GM19035 (cell line): ENCODE data around the gene PTPRG.

Source experiments
- ATAC-seq: cut with Tn5 transposase; IDR thresholded peaks from one replicate; pipeline ENCODE4 v1.9.1; 2021; ENCODE audit not compliant: unreplicated experiment

The PTPRG gene

DNA sequence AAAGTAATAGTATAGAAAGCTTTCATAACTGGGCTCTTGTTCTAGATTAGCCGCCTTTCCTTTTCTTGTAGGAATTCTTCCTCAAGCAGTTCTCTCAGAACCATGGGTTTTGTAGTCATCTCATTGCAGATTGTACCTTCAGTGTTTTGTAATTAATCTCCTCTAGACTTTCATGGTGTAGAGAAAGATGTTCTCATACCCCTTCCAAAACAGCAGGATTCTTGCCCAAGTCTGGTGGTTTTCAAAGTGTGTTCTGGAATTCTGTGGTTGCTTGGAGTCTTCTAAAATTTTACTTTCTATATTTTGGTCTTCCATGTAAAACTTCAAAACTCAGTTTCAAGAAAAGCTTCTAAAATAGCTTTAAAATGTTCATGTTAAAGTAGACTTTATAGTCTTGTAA lies 293.8 kb downstream of the PTPRG start:
- no peak for ATAC-seq

DNA sequence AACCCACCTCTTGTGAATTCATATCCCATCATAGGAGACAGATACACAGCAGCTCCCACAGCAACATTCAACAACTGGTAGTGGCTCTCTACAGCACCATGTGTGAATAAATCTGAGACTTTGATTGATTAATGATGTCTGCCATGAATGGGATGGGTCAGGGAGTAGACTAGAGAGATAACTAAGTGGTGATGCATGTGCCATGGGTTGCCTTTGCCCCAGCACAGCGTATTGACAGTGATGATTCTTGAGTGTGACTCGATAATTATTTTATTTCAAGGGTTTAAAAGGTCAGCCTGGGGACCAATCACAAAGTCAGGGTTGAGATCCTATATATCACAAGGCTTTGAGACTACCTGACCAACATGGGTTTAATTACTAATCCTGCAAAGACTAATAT lies 295.9 kb downstream of the PTPRG start:
- no peak for ATAC-seq

DNA sequence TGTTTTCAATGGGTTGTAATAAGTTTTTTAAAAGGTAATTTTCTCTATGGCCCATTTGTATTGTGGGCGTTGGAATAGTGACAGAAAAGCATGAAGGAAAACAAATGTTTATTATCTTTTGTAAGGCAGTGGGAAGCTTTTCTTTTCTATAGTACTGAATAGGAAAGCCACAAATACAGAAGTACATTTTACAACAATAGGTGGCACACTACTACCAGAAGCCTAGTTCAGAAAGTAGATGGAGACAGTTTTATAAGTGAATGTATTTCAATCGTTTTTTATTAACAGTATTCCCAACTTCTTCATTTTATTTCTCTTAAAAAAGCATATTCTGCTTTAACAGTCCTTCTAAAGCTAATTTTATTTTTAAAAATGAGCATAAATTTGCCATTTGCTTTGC lies 296.7 kb downstream of the PTPRG start:
- no peak for ATAC-seq

DNA sequence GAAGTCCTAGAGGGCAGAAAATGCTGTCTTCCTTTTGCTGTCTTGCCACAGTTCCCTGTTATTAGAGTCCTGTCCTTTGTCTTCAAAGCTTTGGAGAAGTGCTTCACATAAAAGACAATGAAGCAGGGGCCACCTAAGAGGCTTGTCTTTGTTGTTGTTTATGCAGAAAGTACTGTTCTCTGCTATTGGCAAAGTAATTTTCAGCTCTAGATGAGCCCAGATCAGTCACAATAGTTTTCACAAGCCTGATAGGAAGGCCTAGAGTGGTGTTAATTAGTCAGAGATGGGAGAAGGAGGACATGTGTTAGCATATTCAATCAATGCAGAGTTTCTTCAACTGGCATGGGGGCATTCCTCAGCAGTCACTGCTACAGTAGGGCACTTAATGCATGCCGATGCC lies 300.0 kb downstream of the PTPRG start:
- no peak for ATAC-seq

DNA sequence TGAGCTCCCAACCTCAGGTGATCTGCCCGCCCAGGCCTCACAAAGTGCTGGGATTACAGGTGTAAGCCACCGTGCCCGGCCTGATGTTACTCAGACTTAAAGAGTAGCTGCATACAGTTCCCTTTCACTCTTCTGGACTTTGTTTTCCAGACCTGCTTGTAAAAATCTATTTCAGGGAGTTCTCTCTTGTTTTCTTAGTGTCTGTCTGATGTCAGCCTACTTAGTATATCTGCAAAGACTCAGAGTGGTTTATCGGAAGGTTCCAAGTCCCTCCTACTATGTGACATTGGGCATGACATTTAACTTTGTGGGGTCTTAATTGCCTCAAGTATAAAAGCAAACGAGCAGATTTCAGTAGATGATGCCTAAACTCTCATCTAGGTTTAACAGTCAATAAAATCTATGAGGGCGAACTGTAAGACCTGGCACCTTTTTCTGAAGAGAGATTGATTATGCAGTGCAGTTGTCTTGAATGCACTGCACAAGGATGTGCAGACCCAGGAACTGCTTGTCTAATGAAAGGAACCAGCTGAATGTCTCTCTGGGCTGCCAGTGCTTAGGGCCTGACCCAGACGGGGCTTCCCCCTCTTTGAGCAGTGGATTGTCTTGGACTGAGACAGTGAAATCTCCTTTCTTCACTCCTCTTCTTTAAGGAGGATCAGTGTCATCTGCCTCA lies 301.4 kb downstream of the PTPRG start:
- ATAC-seq, result no peak

DNA sequence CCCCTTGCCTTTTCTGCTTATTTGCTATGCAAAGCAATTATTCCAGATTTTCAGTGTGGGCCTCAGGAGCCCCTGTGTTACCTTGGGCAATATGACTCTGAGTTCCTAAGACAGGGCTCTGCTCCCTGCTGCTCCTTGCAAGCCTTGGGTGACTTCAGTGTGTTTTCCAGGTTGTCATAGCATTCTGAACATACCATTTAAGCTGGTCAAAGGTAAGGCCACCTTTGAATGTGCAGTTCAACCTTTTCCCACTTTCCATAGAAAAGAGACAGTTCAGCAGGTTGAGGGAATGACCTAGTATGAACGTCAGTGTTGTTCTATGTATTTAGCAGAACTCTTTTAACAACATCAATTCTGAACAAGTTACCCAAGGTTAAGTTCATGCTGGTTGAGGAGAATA lies 302.2 kb downstream of the PTPRG start:
- ATAC-seq, result no peak

DNA sequence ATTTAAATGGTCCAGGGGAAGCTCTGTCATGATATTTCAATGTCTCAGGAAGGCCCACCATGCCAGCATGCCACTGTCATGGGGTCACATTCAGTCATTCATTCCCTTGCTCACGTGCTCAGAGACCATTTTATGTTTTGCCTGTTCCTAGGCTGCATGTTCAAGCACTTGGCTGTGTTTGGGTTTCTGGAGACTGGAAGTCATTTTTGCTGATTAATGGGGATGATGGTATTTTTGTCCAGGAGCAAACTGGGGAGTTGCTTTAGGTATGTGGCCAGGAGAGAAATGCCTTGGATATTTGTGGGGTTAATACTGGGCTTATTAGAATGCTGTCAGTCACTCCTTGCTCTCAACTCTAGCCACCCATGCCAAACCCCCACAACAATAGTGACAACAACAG lies 303.5 kb downstream of the PTPRG start:
- ATAC-seq, result no peak

DNA sequence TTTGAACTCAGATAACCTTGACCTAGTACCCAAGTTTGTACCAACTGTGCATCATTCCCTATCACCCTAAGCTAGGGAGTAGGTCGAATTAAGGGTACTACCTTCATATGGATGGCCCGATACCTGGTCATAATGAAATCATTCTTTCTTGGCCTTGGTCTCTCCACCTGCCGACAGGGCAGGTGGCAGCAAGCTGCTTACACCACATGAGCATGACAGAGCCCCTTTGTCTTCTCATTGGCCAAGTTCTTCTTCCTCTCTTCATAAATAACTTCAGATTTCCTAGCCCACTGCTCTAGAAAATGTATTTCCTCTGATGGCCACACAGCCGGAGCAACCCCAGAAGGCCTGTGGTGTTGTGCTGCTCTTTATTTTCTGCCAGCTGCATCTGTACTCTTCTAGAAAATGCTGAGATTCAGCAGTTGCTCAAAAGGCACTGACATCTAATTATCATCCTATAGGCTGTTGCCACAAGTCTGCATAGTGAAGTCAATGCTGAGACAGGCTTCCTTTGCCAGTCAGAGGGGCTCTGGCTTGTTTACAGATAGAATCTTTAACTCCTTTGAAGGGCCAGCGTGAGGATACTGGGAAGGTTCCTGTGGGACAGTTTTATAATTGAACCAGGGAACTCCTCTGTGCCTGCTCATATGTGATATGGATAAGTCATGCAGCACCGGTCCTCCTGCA lies 304.2 kb downstream of the PTPRG start:
- no peak for ATAC-seq

DNA sequence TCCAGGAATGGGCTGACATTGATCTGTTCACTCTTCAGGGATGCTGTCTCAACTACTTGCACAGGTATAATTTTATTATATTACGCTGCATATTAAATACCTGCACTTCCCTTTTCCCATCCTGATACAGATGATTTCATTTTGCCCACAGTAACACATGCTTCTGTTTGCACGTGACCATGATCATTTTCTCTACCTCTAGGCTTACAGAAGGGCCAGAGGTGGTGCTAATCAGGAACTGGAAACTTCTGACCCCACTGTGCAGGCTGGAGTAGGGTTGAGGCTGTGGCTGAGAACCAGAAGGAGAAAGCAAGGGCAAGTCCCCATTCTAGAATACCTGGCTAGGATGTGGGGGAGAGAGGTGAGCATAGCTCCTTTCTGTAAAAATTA lies 304.8 kb downstream of the PTPRG start:
- ATAC-seq, result no peak

DNA sequence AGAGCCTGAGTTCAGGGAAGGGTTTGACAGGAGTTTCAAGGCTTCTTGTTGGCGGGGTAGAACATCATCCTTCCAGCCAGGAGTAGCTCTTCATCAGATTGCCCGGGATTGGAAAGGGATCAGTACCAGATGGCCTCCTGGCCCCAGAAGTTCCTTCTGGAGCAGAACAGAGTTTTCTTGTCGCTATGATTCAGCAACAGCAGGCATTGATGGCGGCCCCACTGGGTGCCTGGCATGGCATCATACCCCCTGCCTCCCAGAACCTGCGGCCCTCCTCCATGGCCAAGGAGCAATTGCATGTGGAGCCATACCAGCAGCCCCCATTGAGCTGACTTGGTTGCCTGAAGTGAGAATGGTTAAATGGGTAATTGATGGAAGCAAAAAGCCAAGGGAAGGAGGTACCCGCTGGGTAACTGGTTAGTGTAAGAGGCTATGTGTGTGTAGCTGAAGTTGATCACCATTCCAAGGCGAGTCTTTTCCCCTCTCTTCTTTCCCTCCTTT lies 305.6 kb downstream of the PTPRG start:
- no peak for ATAC-seq

DNA sequence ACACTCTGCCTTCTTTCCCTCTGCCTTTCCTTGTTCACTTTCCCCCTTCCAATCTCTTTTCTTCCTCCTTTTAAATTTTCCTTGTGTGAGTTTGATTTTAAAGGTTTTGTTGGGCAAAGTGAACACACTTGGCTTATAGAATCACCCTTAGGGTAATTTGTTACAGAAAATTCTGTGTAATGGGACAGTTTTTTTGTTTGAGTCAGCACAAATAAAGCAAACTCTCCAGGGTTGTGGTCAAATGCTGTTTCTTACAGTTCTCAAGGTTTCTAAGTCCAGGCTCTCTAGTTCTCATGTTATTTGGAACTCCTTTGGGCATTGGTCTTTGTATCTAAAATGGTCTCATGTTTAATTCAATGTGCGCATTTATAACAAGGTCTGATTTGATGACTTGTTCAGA lies 307.1 kb downstream of the PTPRG start:
- no peak for ATAC-seq

DNA sequence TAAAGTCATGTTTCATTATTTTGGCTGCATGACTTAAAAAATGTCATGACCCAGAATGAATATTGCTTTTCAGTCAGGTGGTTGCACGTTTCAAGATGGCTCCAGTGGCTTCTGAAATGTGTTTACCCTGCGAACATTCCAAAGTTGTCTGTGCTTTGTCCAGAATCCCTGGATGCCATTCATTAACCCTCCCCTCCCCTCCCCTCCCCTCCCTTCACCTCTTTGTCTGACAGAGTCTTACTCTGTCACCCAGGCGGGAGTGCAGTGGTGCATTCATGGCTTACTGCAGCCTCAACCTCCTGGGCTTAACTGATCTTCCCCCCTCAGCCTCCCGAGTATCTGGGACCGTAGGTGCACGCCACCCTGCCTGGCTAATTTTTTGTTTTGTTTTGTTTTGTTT lies 308.0 kb downstream of the PTPRG start:
- ATAC-seq, result no peak

DNA sequence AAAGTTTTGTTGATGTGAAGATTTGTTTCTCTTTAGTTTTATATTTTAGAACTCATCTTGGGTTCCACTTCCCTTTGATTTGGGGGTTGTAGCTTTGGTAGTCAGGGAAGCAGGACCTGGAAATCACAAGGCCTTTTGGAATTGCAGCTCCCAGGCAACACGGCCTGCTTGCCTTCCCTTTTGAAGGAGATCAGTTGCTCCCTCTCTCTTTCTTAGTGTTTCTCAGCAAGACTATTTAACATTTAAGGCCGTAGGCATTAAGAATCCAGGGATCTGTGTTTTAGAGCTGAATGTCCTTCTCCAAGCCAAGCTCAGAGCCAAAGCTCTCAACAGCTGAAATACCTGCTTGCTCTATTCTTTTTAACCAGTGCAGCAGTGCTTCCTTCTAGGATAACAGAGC lies 310.3 kb downstream of the PTPRG start:
- no peak for ATAC-seq

DNA sequence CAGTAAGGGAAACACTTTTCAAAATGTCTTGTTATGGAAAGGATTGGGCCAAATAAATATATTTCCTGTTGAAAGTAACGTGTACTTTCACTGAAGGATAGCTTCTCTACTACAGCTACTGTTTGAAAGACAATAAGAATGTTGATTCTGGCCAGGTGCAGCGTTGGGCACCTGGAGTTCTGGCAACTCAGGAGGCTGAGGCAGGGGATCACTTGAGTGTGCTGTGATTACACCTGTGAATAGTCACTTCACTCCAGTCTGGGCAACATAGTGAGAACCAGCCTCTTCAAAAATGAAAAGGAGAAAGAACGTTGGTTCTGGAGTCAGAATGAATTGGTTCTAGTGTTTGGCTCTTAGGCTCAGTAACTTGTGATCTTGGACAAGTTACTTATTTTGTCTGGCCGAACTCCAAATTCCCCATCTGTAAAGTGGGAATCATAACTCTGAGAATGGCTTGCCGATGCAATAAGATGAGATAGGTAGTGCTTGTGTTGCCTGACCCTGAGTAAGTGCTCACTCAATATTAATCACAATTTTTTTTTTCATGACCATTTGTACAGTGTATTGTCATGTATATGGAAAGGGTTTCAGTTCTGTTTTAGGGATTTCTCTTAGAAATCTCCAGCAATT lies 310.8 kb downstream of the PTPRG start:
- no peak for ATAC-seq

DNA sequence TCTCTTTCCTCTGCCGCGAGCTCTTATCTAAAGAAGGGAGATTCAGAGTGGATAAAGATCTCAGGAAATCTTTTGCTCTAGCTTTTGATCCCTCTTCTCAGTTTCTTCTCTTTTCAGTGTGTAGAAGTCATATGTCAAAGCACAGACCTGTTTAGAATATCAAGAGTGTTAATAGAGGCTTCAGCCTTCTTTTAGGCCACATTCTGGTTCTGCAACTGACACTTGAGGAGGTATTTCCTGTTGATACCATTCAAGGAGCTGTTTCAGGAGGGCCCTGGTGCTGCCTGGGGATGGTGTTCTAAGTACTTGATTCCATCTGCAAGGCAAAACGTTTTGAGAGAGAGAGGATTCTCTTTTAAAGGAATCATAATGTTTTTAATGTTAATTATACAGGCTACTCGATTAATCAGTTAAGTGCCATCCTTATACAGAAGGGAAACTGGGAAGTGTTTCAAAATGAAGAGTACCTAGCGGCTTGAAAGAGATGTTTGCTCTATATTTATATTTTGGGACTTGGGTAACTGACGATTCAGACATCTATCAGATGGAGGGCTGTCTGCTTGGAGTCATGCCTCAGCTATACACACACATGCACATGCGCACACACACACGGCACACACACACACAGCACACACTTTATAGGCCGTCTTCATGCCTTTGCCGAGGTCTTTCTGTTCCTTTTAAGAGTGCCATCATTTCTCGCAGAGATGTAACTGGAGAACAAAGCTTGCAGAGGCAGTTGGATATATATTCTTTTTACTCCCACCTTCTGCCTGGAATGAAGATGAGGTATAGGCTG lies 313.9 kb downstream of the PTPRG start:
- no peak for ATAC-seq

DNA sequence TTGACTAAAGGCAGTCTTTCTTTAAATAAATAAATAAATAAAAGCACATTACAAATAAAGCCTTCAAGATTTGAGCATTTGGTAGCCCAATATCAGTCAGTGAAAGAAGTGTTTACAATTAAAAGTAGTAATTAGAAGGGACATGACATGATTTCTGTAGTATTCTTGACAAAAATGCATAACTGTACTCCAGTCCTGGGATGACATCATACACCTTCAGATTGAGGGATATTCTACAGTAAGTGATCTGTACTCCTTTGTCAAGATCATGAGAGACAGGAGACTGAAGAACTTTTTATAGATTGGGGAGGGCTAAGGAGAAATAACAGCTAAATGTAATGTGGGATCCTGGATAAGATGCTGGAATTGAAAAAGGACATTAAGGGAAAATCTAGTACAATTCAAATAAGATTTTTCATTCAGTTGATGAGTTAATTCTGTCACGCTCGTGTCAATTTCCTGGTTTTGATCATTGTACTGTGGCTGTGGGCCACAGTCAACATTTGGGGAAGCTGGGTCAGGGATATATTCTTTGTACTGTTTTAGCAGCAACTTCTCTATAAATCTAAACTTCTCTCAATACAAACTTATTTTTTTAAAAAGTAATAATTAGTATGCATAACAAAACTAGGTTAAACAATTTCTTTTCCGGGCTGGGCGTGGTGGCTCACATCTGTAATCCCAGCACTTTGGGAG lies 314.8 kb downstream of the PTPRG start:
- ATAC-seq, result no peak

DNA sequence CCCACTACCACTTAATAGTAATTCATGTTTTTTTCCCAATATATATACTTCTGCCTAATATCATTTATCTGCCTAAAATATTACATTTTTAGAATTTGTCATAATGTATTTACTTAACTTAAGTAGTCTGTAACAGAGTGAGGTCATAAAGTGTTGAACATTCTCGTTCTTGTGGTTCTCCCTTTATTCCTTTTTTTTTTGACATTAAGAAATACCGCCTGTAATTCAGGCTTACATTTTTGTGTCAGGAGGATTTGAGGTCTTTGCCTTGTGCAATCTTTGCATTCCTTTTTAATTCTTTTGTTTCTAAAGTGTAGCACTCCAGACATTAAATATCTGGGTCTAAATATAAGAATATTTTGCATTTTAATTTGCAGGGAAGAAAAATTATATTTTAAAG lies 315.4 kb downstream of the PTPRG start:
- ATAC-seq, result no peak

DNA sequence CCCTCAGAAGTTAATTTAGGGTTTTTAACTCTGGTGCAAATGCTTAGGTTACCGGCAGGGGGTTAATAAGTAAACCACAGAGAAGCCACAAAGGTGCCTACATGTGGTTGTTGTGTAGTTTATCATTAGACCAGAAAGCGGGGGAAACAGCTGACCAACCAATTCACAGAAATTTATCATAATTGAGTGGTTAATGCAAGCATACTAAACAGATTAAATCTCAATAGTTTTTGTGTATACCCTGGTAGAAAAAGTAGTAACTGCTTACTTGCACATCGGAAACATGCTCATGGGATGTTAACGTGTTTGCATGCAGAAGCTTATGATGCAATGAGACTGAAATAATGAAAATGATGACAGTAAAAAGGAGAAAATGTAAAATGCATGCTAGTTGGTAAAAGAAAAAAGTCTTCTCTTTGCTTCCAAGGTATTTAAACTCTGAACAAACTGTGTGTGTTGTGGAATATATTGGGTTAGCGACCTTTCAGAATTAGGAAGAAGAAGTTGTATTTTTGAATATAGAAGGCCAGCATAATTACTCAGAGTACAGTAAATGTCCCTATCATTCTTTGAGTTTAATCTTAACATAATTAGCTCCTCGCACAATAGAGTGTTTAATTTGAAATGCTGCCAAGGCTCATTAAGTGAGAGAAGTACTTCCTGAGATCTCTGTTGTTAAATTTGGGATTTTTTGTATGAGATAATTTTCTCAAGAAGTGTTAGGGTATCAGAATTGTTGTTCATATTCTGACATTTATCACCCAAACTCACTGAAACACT lies 316.2 kb downstream of the PTPRG start:
- peak; percentile 90 for ATAC-seq

DNA sequence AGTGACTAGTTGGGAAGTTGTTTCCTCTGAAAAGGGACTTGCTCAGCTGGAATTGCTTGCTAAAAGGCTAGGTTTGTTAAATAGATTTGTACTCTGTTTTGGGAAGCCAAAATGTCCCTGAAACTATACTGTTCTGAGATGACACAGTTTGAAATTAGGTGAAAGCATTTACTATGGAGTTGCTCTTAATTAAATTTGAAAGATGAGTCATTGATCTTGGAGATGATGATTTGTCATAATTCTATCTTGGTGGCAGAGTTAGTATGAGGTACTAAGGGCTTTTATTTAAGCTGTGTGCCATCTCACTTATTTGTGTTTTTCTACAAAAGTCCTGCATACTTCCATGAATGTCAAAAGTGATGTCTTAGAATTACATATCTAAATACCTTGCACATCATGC lies 320.9 kb downstream of the PTPRG start:
- ATAC-seq, result no peak

DNA sequence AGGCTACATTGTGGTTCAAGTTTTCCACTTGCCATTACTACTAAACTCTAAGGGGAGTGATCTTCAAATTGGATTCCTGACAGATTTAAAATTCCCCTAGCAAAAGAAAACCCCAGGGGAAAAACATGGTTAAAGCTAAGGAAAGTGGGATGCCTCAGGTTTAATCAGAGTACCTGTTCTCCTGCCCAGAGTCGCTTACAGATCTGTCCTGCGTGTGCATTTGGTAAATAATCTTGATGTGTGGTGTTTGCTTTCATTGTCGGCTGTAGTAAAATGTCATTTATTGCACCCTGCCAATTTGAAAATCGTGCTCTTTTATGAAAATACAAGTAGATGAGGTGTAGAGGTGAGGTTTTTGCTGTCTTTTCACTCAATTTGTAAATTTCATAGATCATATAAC lies 323.4 kb downstream of the PTPRG start:
- ATAC-seq, result no peak
